Measurements from ENCODE around the gene TTPAL. TPM values are rescaled to one million over a fixed set of nuclear protein-coding genes. Genes with fewer than 3 reads are reported as not detected.

TTPAL gene
- total and polyA plus RNA-seq, 9 of the 15 experiments (the other 6 are each of a cell fraction or from before 2014, with no cell fraction given), result 1.1 to 7.0 (median 2.6) TPM

- TF ChIP-seq ZMIZ1 (IDR thresholded peaks at IDR 0.05; ENCODE audit: low read depth in 2 of 2, low read length in 2 of 2) (0 out of 4 replicates have a peak, but pooled peaks of 1 of the 2 experiments have one; percentile 15), CEBPG (CRISPR knock-in tag; IDR thresholded peaks at IDR 0.05) (peak; percentile 52; the same call in 1 of the 2 replicates), CEBPG (tag; conservative IDR thresholded peaks at IDR 0.05 in 1 of 2, IDR thresholded peaks at IDR 0.05 in 1 of 2) (peak; percentile 20 to 74; a peak in 3 of 4 replicates), ZFX (CRISPR knock-in tag; IDR thresholded peaks at IDR 0.05) (peak; percentile 97), STAG1 (CRISPR knock-in tag; IDR thresholded peaks at IDR 0.05; ENCODE audit: borderline replicate concordance) (no peak), POLR2A (conservative IDR thresholded peaks at IDR 0.05) (peak; percentile 87), ZBTB2 (IDR thresholded peaks at IDR 0.05) (0 out of 2 replicates have a peak, but pooled peaks have one; percentile 61), ETV1 (tag; conservative IDR thresholded peaks at IDR 0.05; ENCODE audit: low read depth) (peak; percentile 89), SRSF1 (IDR thresholded peaks at IDR 0.05; ENCODE audit: low read depth, low read length) (no peak), ZZZ3 (IDR thresholded peaks at IDR 0.05) (no peak), MNT (conservative IDR thresholded peaks at IDR 0.05) (peak; percentile 67 to 84; a peak in 3 of 4 replicates), SMC3 (conservative IDR thresholded peaks at IDR 0.05; ENCODE audit: insufficient read depth, low read depth, low read length) (no peak), ZNF23 (CRISPR knock-in tag; IDR thresholded peaks at IDR 0.05) (no peak), ID3 (CRISPR knock-in tag; IDR thresholded peaks at IDR 0.05) (no peak), ID3 (tag; IDR thresholded peaks at IDR 0.05) (peak; percentile 45; the same call in 1 of the 2 replicates), KDM5B (IDR thresholded peaks at IDR 0.05; ENCODE audit: insufficient replicate concordance, low read depth, low read length) (peak; percentile 79), TCF7L2 (IDR thresholded peaks at IDR 0.05; ENCODE audit: low read depth, low read length) (no peak), ZNF146 (CRISPR knock-in tag; IDR thresholded peaks at IDR 0.05; ENCODE audit: unreplicated experiment) (peak; percentile 12), EP300 (IDR thresholded peaks at IDR 0.05; ENCODE audit: low read length) (peak; percentile 40), POLR2G (IDR thresholded peaks at IDR 0.05; ENCODE audit: low read depth, low read length) (peak; percentile 83)
These were observed 46.1 kb downstream of the TTPAL start, which contains the start of gene SERINC3 (continued) for GRCh38 chr20:44521484-44522481.

Measured in K562 (cell line).